HCT116 (cell line): ENCODE results near the gene RPL37A.

Experiments
- ATF3 ChIP-seq: IDR thresholded peaks from 2 replicates; pipeline ENCODE4 v1.6.1; 2012
- CEBPB ChIP-seq: IDR thresholded peaks from 2 replicates; pipeline ENCODE4 v1.6.1; 2012; ENCODE audit warnings: low read depth
- CTCF ChIP-seq, 3 experiments: fragments of 200-600 bp in 1 of 3; sonication (generic) in 1 of 3; IDR thresholded peaks in 2 of 3; conservative IDR thresholded peaks in 1 of 3; 2 replicates each; pipeline ENCODE4 v1.5.1; 2012 to 2017; ENCODE audit warnings: low read depth in 2 of 3, low read length in 2 of 3, antibody characterized with exemption in 1 of 3, borderline replicate concordance in 1 of 3, control low read depth in 1 of 3, mild to moderate bottlenecking in 1 of 3, mixed read lengths in 1 of 3, mixed run types in 1 of 3, moderate library complexity in 1 of 3; ENCODE audit not compliant: insufficient read depth in 1 of 3
- EZH2 ChIP-seq: fragments of 200-600 bp; sonication (generic); IDR thresholded peaks from 2 replicates; pipeline ENCODE4 v1.6.1; 2017; ENCODE audit warnings: antibody characterized with exemption, mixed run types
- EZH2phosphoT487 ChIP-seq: fragments of 200-600 bp; IDR thresholded peaks from 2 replicates; pipeline ENCODE4 v1.6.1; 2018; ENCODE audit warnings: antibody characterized with exemption, borderline replicate concordance
- JUND ChIP-seq: IDR thresholded peaks from 2 replicates; pipeline ENCODE4 v1.6.1; 2012
- POLR2A ChIP-seq: IDR thresholded peaks from 2 replicates; pipeline ENCODE4 v1.7.0; 2011; ENCODE audit warnings: borderline replicate concordance; ENCODE audit not compliant: insufficient read depth, insufficient read length; ENCODE audit errors: extremely low read depth
- POLR2AphosphoS5 ChIP-seq: IDR thresholded peaks from 2 replicates; pipeline ENCODE4 v1.6.1; 2011; ENCODE audit warnings: mild to moderate bottlenecking, low read depth, low read length, moderate library complexity
- RAD21 ChIP-seq: IDR thresholded peaks from 2 replicates; pipeline ENCODE4 v1.6.1; 2012; ENCODE audit warnings: low read depth, mild to moderate bottlenecking
- SP1 ChIP-seq: IDR thresholded peaks from 2 replicates; pipeline ENCODE4 v1.6.1; 2012; ENCODE audit warnings: low read depth
- SRF ChIP-seq: IDR thresholded peaks from 2 replicates; pipeline ENCODE4 v1.6.1; 2012; ENCODE audit warnings: low read depth
- ZBTB33 ChIP-seq: IDR thresholded peaks from 2 replicates; pipeline ENCODE4 v1.6.1; 2011; ENCODE audit warnings: mild to moderate bottlenecking, low read length, moderate library complexity; ENCODE audit not compliant: insufficient replicate concordance; ENCODE audit errors: extremely low read depth
- ZNF274 ChIP-seq: fragments of 200-500 bp; sonication (Bioruptor generic); IDR thresholded peaks from 2 replicates; pipeline ENCODE4 v1.6.1; 2014; ENCODE audit warnings: mild to moderate bottlenecking, low read depth, low read length, inconsistent platforms
- TF ChIP-seq, protein P1 (sequence below): IDR thresholded peaks from 2 replicates; pipeline ENCODE4 v1.6.1; 2012

- no peak for TF ChIP-seq ATF3
- no peak for TF ChIP-seq CTCF (IDR thresholded peaks at IDR 0.05 in 2 of 3, conservative IDR thresholded peaks at IDR 0.05 in 1 of 3; ENCODE audit: borderline replicate concordance in 1 of 3, insufficient read depth in 1 of 3, low read depth in 2 of 3, low read length in 2 of 3)
- TF ChIP-seq EZH2phosphoT487: no peak
- TF ChIP-seq EZH2: no peak
- no peak for TF ChIP-seq RAD21
- TF ChIP-seq POLR2AphosphoS5: no peak
- TF ChIP-seq POLR2A: no peak
- TF ChIP-seq CEBPB: no peak
- no peak for TF ChIP-seq ZNF274
- TF ChIP-seq, protein P1, sequence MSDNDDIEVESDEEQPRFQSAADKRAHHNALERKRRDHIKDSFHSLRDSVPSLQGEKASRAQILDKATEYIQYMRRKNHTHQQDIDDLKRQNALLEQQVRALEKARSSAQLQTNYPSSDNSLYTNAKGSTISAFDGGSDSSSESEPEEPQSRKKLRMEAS: no peak
- TF ChIP-seq ZBTB33: no peak
- TF ChIP-seq SP1: no peak
- no peak for TF ChIP-seq SRF
- no peak for TF ChIP-seq JUND
Observed at GRCh38 chr2:216532562-216532961, 33.9 kb downstream of the RPL37A start.
